Pulmonary artery endothelial cell (primary cell): ENCODE data around the gene BRWD1. TPM values are rescaled to one million over a fixed set of nuclear protein-coding genes. Genes with fewer than 3 reads are reported as not detected.
"Not testable (repeated sequence)": the region's sequence is repeated elsewhere in the genome, so short reads cannot be mapped to it uniquely, and the experiment has no call there.

ENCODE experiments used
- DNase-seq: peaks from one replicate; pipeline ENCODE4 v3.0.0-alpha.2; 2011; ENCODE audit warnings: low read depth, low spot score
- total RNA-seq: library from RNA; depleted of rRNA; stranded (reverse); fragments of >200 nt; gene quantifications from 2 replicates; pipeline ENCODE4 v1.2.3, GENCODE V29; 2014

Gene BRWD1
- total RNA-seq, 1 donor from 2014 or later: 33.4 TPM

- DNase-seq: no peak
Measured at GRCh38 chr21:39288987-39289386, 24.4 kb downstream of the BRWD1 start.

- no peak for DNase-seq
Measured at GRCh38 chr21:39282911-39283310, 30.5 kb downstream of the BRWD1 start.

- no peak for DNase-seq
Measured at GRCh38 chr21:39281853-39282252, 31.6 kb downstream of the BRWD1 start.

GRCh38 chr21:39281207-39281606 is 32.2 kb downstream of the BRWD1 start:
- no peak for DNase-seq

GRCh38 chr21:39269620-39270019 is 43.8 kb downstream of the BRWD1 start:
- DNase-seq: no peak

- no peak for DNase-seq
Measured at GRCh38 chr21:39265603-39266002, 47.8 kb downstream of the BRWD1 start.

- DNase-seq: no peak
Measured at GRCh38 chr21:39263372-39263771, 50.1 kb downstream of the BRWD1 start.

GRCh38 chr21:39258207-39258606 is 55.2 kb downstream of the BRWD1 start:
- DNase-seq: no peak

GRCh38 chr21:39251326-39251725 is 62.1 kb downstream of the BRWD1 start:
- DNase-seq: no peak

GRCh38 chr21:39238275-39238674 is 75.2 kb downstream of the BRWD1 start:
- DNase-seq: no peak

- DNase-seq: no peak
Measured at GRCh38 chr21:39232861-39233291, 80.6 kb downstream of the BRWD1 start.

- DNase-seq: no peak
Measured at GRCh38 chr21:39224930-39225329, 88.5 kb downstream of the BRWD1 start.

- no peak for DNase-seq
Measured at GRCh38 chr21:39221997-39222486, 91.4 kb downstream of the BRWD1 start.

GRCh38 chr21:39221282-39221996 is 92.0 kb downstream of the BRWD1 start:
- no peak for DNase-seq

GRCh38 chr21:39220875-39221274 is 92.6 kb downstream of the BRWD1 start:
- not testable (repeated sequence) for DNase-seq

- no peak for DNase-seq
Measured at GRCh38 chr21:39220150-39220549, 93.3 kb downstream of the BRWD1 start.

GRCh38 chr21:39218082-39218409 is 95.4 kb downstream of the BRWD1 start:
- no peak for DNase-seq

- no peak for DNase-seq
Measured at GRCh38 chr21:39217356-39218081, 95.9 kb downstream of the BRWD1 start.

GRCh38 chr21:39216290-39216689 is 97.1 kb downstream of the BRWD1 start:
- no peak for DNase-seq

- no peak for DNase-seq
Measured at GRCh38 chr21:39215078-39215477, 98.4 kb downstream of the BRWD1 start.

- DNase-seq: no peak
Measured at GRCh38 chr21:39209334-39209688, 104.1 kb downstream of the BRWD1 start.

GRCh38 chr21:39208624-39209333 is 104.7 kb downstream of the BRWD1 start:
- DNase-seq: no peak
